HG02885 (cell line): ENCODE results near the gene UPK3BL1.
"Not testable (repeated sequence)": the region's sequence is repeated elsewhere in the genome, so short reads cannot be mapped to it uniquely, and the experiment has no call there.

ENCODE experiments used
- ATAC-seq: cut with Tn5 transposase; IDR thresholded peaks from one replicate; pipeline ENCODE4 v1.9.1; 2021; ENCODE audit warnings: mild to moderate bottlenecking; ENCODE audit not compliant: unreplicated experiment, poor library complexity

Gene UPK3BL1

DNA sequence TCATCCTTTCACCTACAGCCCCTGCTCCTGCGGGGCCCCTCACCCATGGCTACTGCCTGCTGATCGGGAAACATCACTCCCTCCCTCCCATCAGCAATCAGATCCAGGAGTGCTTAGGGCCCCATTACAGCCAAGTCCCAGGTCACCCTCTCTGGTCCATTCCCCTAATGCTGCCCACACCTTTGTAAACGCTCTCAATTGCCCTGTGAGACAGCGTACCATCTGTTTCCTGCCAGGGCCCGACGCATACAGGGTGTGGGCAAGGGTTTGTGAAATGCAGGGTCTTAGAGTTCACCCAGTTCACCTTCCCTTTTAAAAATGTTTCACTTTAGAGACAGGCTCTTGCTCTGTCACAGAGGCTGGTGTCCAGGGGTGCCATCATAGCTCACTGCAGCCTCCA is 8.3 kb downstream of the UPK3BL1 start:
- ATAC-seq: not testable (repeated sequence)

- not testable (repeated sequence) for ATAC-seq
These were observed 12.0 kb downstream of the UPK3BL1 start for GRCh38 chr7:102630622-102631021.

DNA sequence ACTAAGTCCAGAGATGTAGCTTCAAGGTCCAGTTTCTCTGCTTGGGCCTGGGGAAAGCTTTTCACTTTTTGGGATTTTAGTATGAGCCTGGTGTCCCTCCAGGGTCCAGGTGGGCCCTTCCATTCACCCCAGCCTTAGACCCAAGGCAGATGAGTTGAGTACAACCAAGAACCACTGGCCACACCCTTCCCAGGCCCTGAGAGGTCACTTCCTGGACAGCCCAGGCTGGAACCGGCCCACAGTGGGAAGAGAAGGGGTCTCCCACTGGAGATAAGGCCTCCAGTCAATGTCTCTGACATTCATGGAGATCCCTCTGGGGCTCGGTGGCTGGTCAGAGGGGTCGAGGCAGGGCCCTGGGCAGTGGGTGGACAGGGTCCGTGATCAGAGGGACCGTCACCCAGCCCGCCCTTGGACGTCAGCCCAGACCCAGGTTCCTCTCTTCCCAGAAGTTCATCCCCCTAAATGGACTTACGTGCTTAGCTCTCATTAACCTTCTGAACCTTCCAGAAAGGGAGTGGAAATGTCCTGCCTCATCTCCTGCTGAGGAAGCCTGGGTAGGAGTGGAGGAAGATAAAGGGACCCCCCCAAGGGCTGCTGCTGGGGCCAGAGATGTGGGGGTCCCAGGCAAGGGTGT is 15.2 kb downstream of the UPK3BL1 start:
- not testable (repeated sequence) for ATAC-seq

DNA sequence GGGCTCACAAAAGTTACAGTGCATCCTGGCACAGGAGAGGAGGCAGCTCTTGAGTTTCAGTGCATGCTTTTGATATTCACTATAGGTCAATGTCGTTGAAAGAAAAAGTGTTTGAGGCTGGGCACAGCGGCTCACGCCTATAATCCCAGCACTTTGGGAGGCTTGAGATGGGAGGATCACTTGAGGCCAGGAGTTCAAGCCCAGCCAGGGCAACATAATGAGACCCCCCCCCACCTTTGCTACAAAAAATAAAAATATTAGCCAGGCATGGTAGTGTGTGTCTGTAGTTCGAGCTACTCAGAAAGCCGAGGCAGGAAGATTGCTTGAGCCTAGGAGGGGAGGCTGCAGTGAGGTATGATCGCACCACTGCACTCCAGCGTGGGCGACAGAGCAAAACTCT is 24.5 kb downstream of the UPK3BL1 start:
- not testable (repeated sequence) for ATAC-seq

DNA sequence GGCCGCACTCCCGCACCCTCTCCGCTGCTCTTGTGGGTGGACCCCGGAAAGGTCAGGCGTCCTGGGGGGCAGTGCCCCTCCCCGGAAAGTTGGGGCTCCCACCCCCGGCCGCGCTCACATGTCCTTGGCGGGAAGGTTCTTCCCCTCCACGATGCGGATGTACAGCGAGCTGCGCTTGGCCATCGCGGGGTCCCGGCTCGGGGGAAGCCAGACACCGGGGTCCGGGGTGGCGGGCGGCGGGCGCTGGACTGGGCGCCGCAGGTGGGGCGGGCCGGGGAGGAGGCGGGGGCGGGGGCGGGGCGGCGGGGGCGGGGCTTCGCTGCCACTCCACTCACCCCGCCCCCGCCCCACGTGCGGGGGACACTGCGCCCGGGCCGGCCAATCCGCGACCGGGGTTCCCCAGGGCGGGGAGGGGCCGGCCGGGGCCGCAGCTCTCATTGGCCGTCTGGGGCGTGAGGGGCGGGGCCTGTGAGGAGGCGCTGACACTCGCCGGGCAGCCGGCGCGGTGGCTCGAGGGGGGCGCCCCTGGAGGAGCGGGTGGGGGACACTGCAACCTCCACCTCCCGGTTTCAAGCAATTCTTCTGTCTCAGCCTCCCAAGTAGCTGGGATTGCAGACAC is 26.0 kb downstream of the UPK3BL1 start, which contains the start of gene RASA4:
Gene RASA4, minus strand, starts transcription at position 250 of the 619 bp plus-strand sequence. Its CDS starts 67 bp downstream, at position 183.
- peak; percentile 83 for ATAC-seq

DNA sequence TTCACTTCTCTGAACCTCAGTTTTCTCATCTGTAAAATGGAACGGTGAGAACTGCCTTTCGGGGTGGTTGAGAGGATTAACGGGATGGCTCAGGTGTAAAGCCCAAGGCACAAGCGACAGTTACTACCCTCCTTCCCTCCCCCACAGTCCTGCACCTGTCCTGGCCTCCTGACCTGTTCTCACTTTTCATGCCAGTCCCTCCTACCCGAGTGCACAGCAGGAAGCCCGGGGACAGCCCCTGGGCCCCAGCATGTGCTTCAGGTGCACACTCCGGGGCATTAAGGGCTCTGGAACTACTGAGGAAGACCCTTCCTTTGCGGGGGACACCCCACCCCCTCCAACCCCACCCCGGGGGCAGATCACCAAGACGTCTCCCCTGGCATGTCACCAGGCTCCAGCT is 26.7 kb downstream of the UPK3BL1 start:
- not testable (repeated sequence) for ATAC-seq

- ATAC-seq: not testable (repeated sequence)
These were observed 27.7 kb downstream of the UPK3BL1 start for GRCh38 chr7:102614873-102615272.

GRCh38 chr7:102614346-102614697 is 28.3 kb downstream of the UPK3BL1 start:
- peak; percentile 6 for ATAC-seq

DNA sequence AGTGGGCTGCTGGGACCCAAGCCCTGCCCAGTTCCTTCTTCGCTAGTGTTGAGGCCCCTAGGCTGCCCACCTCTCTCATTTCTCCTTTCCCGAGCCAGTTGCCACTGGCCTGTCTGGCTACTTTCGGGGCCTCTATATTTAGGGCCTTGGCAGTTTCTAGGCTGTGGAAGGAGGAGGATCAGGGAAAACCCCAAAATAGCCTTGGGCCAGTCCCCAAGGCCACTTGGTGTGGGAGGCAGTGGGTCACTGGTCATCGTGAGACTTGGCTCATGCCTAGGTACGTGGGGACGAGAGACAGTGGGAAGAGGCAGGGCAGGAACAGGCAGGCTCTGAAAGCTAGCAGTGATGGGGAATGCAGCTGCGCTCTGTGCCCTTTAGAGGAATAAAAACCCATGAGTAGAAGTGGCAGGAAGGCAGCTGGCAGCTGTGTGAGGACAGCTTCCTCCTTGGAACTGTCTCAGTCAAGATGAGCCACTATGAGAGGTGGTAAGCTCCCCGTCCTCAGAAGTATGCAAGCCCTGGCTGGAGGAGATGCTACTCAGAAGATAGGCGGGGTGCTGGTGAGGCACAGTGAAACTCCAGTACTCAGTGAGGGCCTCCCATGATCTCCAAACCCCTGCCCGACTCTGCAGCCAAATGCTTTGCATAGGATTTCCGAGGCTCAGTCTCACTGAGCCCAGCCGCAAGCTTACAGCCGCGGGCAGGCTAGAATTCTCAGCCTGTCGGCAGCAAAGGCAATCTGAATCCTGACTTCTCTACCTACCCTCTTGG is 28.8 kb downstream of the UPK3BL1 start:
- ATAC-seq: peak; percentile 68

DNA sequence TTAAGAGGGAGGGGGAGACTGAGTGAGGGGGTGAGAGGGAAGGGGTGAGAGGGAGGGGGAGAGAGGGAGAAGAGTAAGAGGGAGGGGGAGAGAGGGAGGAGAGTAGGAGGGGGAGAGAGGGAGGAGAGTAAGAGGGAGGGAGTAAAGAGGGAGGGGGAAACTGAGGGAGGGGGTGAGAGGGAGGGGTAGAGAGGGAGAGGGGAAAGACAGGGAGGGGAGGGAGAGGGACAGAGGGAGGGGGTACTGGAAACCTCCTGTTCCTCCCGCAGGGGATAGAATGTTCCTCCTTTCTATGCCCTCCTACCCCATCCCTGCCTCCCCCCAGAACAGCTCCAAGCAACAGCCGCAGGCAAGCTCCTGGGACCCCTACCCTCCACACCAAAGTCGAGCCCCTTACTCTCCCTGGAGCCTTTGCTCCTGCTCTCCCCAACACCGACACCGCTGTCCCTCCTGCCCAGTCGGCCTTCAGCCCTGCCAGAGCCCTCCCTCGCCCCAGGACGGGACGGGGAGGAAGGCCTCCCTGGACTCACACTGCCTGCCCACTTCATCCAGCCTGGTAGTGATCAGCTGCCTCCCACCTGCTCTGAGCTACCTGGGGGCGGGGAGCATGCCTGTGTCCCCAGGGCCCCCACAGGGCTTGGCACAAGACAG is 30.8 kb downstream of the UPK3BL1 start:
- ATAC-seq: not testable (repeated sequence)

DNA sequence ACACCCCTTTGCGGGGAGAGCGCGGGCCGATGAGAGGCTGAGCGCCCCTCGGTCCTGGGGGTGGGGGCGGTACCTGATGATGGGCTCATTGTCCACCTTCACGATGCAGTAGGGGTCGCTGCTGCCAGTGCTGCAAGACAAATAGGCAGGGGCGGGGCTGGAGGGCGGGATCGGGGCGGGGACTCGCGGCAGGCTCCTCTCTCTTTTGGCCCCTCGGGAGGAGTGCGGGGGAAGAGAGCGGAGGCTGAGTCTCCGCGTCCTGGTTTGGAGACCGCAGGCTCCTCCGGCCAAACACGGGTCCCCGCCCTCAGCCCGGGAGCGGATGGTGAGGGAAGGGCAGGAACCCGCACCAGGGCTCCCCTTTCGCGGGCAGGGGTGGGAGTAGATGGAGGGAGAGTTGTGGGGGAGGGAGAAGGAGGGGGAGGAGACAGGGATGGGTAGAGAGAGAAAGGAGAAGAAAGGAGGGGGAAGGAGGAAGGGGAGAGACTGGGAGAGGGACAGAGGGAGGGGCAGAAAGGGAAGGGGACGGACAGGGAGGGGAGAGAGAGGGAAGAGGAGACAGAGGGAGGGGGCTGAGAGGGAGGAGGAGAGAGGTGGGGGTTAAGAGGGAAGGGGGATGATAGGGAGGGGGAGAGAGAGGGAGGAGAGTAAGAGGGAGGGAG is 31.4 kb downstream of the UPK3BL1 start:
- ATAC-seq: peak; percentile 43

DNA sequence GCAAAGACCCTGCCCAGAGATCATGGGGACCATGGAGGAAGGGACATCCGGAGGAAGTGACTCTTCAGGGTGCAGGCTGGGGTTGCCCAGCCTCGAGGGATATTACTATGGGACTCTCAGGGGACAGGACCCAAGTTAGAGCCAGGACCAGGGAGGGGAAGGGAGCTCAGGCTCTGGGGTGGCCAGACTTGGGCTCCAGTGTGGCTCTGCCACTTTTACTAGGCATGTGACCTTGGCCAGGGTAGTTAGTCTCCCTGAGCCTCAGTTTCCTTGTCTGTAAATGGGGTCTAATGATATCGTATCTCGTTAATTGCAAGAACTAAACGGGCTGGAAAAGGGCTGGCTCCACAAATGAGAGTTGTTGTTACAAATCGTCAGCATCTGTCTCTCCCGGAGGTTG is 32.1 kb downstream of the UPK3BL1 start:
- not testable (repeated sequence) for ATAC-seq

- not testable (repeated sequence) for ATAC-seq
These were observed 32.9 kb downstream of the UPK3BL1 start for GRCh38 chr7:102609734-102610133.

DNA sequence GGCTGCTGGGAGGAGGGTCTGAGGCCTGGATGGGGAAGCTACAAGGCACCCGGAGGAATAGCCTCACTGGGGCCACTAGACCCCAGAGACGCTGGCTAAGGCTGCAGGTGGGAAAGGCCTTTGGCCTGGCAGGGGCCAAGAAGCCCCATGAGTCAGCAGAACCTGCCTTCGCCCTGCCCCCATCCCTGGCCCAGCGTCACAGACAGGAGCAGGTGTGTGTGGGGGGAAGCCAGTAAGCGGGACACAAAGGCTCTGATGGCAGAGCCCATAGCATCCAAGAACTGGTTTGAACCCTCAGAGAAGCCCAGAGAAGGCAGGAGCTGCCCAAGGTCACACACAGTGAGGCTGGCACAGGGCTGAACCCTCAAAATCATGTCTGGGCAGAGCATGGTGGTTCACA is 35.7 kb downstream of the UPK3BL1 start:
- ATAC-seq: not testable (repeated sequence)

- ATAC-seq: not testable (repeated sequence)
These were observed 38.0 kb downstream of the UPK3BL1 start for GRCh38 chr7:102604431-102605145.

GRCh38 chr7:102602317-102602716 is 40.3 kb downstream of the UPK3BL1 start:
- ATAC-seq: not testable (repeated sequence)

- ATAC-seq: not testable (repeated sequence)
These were observed 42.9 kb downstream of the UPK3BL1 start for GRCh38 chr7:102599699-102600098.

- not testable (repeated sequence) for ATAC-seq
These were observed 46.6 kb downstream of the UPK3BL1 start for GRCh38 chr7:102596036-102596435.

GRCh38 chr7:102593637-102594334 is 48.8 kb downstream of the UPK3BL1 start:
- ATAC-seq: peak; percentile 66
